Thyroid gland (tissue), 4 donors: Measurements from ENCODE around the gene NSMCE1. TPM values are rescaled to one million over a fixed set of nuclear protein-coding genes. Genes with fewer than 3 reads are reported as not detected.

Experiments used
- DNase-seq, 2 donors: peaks; one replicate each; pipeline ENCODE4 v3.0.0-alpha.2; 2019
- H3K27ac ChIP-seq, 3 donors: fragments of 200-600 bp; sonication (generic); 1 replicate in 2 of 3; 2 replicates in 1 of 3; pipeline ENCODE4 v1.5.1; 2016 to 2019; ENCODE audit warnings: mild to moderate bottlenecking in 1 of 3, moderate library complexity in 1 of 3
- H3K27me3 ChIP-seq: fragments of 200-600 bp; sonication (generic); one replicate; pipeline ENCODE4 v1.5.1; 2019
- H3K36me3 ChIP-seq, 2 donors: fragments of 200-600 bp; sonication (generic); one replicate each; pipeline ENCODE4 v1.5.1; 2016 to 2019
- H3K4me1 ChIP-seq, 2 donors: fragments of 200-600 bp; sonication (generic); one replicate each; pipeline ENCODE4 v1.5.1; 2017 to 2019
- H3K4me3 ChIP-seq, 3 donors: fragments of 200-600 bp; sonication (generic); replicated peaks in 1 of 3; 1 replicate in 2 of 3; 2 replicates in 1 of 3; pipeline ENCODE4 v1.5.1; 2016; ENCODE audit warnings: mild to moderate bottlenecking in 1 of 3
- H3K9me3 ChIP-seq: fragments of 200-600 bp; sonication (generic); one replicate; pipeline ENCODE4 v1.5.1; 2017
- CTCF ChIP-seq, 6 experiments: fragments of 200-600 bp in 3 of 6; fragments of 450-650 bp in 3 of 6; sonication (generic) in 3 of 6; IDR thresholded peaks; one replicate each; pipeline ENCODE4 v1.5.1; 2016 to 2019; ENCODE audit warnings: antibody characterized with exemption in 6 of 6, mild to moderate bottlenecking in 2 of 6, inconsistent platforms in 1 of 6, moderate library complexity in 1 of 6
- POLR2A ChIP-seq, 2 donors: fragments of 450-650 bp; IDR thresholded peaks; one replicate each; pipeline ENCODE4 v1.6.1; 2017; ENCODE audit warnings: antibody characterized with exemption in 2 of 2, mild to moderate bottlenecking in 2 of 2, moderate library complexity in 1 of 2
- WGBS, 2 donors: methylation state at CpG; one replicate each; pipeline ENCODE4 v1.1.5; 2017; 5-methylcytosine and 5-hydroxymethylcytosine counted together
- intact Hi-C: fragments of 100-400 bp; cut with DNase I; formaldehyde crosslinking; loops from one replicate; pipeline ENCODE4 v1.15.1; 2023
- total RNA-seq, 4 donors: library from RNA; depleted of rRNA; stranded (reverse); fragments of >200 nt; gene quantifications; one replicate each; pipeline ENCODE4 v1.2.3, GENCODE V29; 2016

The NSMCE1 gene
- total RNA-seq, 4 donors from 2014 or later: 40.5 to 52.6 (median 48.8) TPM

- 94 to 98% methylated on average over 11 to 14 of the region's 16 CpGs for WGBS, 2 donors
- TF ChIP-seq CTCF (IDR thresholded peaks at IDR 0.05): no peak
- no peak for TF ChIP-seq POLR2A (IDR thresholded peaks at IDR 0.05)
- Histone ChIP-seq H3K4me1 (peaks cover 0 to 9% of the 10 kb centered on the region in 2 donors), H3K4me3 (no peak overlapping the region), H3K27me3 (no peaks in the 10 kb centered on the region), H3K9me3 (no peaks in the 10 kb centered on the region), H3K27ac (no peak overlapping the region), H3K36me3 (peaks cover 8 to 16% of the 10 kb centered on the region in 2 donors)
- no peak for DNase-seq
- intact Hi-C loops: no loop called here
These were observed 41.4 kb downstream of the NSMCE1 start for GRCh38 chr16:27226976-27227705.

- intact Hi-C loops: no loop called here
These were observed 42.1 kb downstream of the NSMCE1 start for GRCh38 chr16:27226476-27226875.

GRCh38 chr16:27225536-27226360 is 42.8 kb downstream of the NSMCE1 start:
- 81 to 88% methylated on average over 18 to 24 of the region's 27 CpGs for WGBS, 2 donors
- Histone ChIP-seq H3K27ac (no peak overlapping the region), H3K9me3 (no peaks in the 10 kb centered on the region), H3K4me1 (peaks cover 0 to 9% of the 10 kb centered on the region in 2 donors), H3K36me3 (peaks cover 8 to 13% of the 10 kb centered on the region in 2 donors), H3K4me3 (no peak overlapping the region), H3K27me3 (no peaks in the 10 kb centered on the region)
- intact Hi-C loops: no loop called here
- DNase-seq: no peak
- TF ChIP-seq CTCF (IDR thresholded peaks at IDR 0.05): no peak
- no peak for TF ChIP-seq POLR2A (IDR thresholded peaks at IDR 0.05)

More at GRCh38 chr16:27226476-27226875, 42.1 kb downstream of the NSMCE1 start:
- Histone ChIP-seq H3K9me3 (no peaks in the 10 kb centered on the region), H3K27me3 (no peaks in the 10 kb centered on the region), H3K4me1 (peaks cover 0 to 9% of the 10 kb centered on the region in 2 donors), H3K27ac (no peak overlapping the region), H3K36me3 (peaks cover 8 to 16% of the 10 kb centered on the region in 2 donors), H3K4me3 (no peak overlapping the region)
- no peak for DNase-seq
- TF ChIP-seq POLR2A (IDR thresholded peaks at IDR 0.05) (no peak), CTCF (IDR thresholded peaks at IDR 0.05) (no peak)
- 87 to 92% methylated on average over 16 to 20 of the region's 20 CpGs for WGBS, 2 donors

- no peak overlapping the region for H3K4me3 ChIP-seq
- WGBS, 2 donors: 78 to 91% methylated on average over 17 to 19 of the region's 19 CpGs
- peaks cover 8% of the 10 kb centered on the region in 2 donors for H3K36me3 ChIP-seq
- intact Hi-C loops: no loop called here
- H3K4me1 ChIP-seq: peaks cover 0 to 9% of the 10 kb centered on the region in 2 donors
- no peak for TF ChIP-seq CTCF (IDR thresholded peaks at IDR 0.05)
- no peak for TF ChIP-seq POLR2A (IDR thresholded peaks at IDR 0.05)
- H3K27me3 ChIP-seq: no peaks in the 10 kb centered on the region
- no peak overlapping the region for H3K27ac ChIP-seq
- no peaks in the 10 kb centered on the region for H3K9me3 ChIP-seq
- DNase-seq: no peak
These were observed 43.8 kb downstream of the NSMCE1 start for GRCh38 chr16:27224741-27225300.
